Measurements from ENCODE around the gene C3orf22. TPM values are rescaled to one million over a fixed set of nuclear protein-coding genes. Genes with fewer than 3 reads are reported as not detected.

The C3orf22 gene
- not detected in 5 replicates for total RNA-seq (2022; extraction: Qiagen RNA extraction)

GRCh38 chr3:126558336-126559071 lies at the start of gene C3orf22:
TSS of gene C3orf22 (minus strand) at chr3:126558932. CDS start at chr3:126553390, 5,542 bp downstream.

GRCh38 chr3:126523745-126524428 lies 34.8 kb downstream of the C3orf22 start, which contains the start of gene CHST13:
TSS of gene CHST13 (plus strand) at chr3:126524155. CDS start at chr3:126524333, 178 bp downstream.

GRCh38 chr3:126517291-126517951 lies 41.3 kb downstream of the C3orf22 start, which contains the start of gene UROC1:
TSS of gene UROC1 (minus strand) at chr3:126517773. CDS start at chr3:126517719, 54 bp downstream.

Other genes with a start within 250 kb of the C3orf22 start
- 1.4 to 1.9 TPM (median 1.6 TPM) in 5 replicates for gene KLF15, start 201.5 kb downstream of the C3orf22 start, total RNA-seq (2022; extraction: Qiagen RNA extraction)
- not detected in 5 replicates for gene CFAP100, start 164.0 kb downstream of the C3orf22 start, total RNA-seq (2022; extraction: Qiagen RNA extraction)
- gene ZXDC, start 83.0 kb downstream of the C3orf22 start, total RNA-seq (2022; extraction: Qiagen RNA extraction), result 7.8 to 9.4 TPM (median 9.1 TPM) in 5 replicates
- gene UROC1, start 41.2 kb downstream of the C3orf22 start, total RNA-seq (2022; extraction: Qiagen RNA extraction), result not detected in 5 replicates
- gene CHST13, start 34.8 kb downstream of the C3orf22 start, total RNA-seq (2022; extraction: Qiagen RNA extraction), result 0.31 to 1.0 TPM (median 0.91 TPM) in 5 replicates
- gene TXNRD3, start 96.2 kb upstream of the C3orf22 start, total RNA-seq (2022; extraction: Qiagen RNA extraction), result 6.6 to 7.4 TPM (median 7.0 TPM) in 5 replicates
- 16.9 to 22.3 TPM (median 20.3 TPM) in 5 replicates for gene CHCHD6, start 145.3 kb upstream of the C3orf22 start, total RNA-seq (2022; extraction: Qiagen RNA extraction)

All from A549 treated with AZD2906 at 1 μM for 4 hours (cell line).